DOHH2 (cell line): ENCODE results near the gene DEFB123.

Experiments
- CTCF ChIP-seq: fragments of 200-600 bp; sonication (generic); IDR thresholded peaks from one replicate; pipeline ENCODE4 v1.5.1; 2014; ENCODE audit warnings: antibody characterized with exemption, mild to moderate bottlenecking, low read depth, low read length; ENCODE audit not compliant: poor library complexity, severe bottlenecking
- EZH2phosphoT487 ChIP-seq: fragments of 200-600 bp; sonication (generic); IDR thresholded peaks from 2 replicates; pipeline ENCODE4 v1.6.1; 2017; ENCODE audit warnings: borderline replicate concordance, mild to moderate bottlenecking, antibody characterized with exemption, low read length, moderate library complexity, mixed read lengths

DNA sequence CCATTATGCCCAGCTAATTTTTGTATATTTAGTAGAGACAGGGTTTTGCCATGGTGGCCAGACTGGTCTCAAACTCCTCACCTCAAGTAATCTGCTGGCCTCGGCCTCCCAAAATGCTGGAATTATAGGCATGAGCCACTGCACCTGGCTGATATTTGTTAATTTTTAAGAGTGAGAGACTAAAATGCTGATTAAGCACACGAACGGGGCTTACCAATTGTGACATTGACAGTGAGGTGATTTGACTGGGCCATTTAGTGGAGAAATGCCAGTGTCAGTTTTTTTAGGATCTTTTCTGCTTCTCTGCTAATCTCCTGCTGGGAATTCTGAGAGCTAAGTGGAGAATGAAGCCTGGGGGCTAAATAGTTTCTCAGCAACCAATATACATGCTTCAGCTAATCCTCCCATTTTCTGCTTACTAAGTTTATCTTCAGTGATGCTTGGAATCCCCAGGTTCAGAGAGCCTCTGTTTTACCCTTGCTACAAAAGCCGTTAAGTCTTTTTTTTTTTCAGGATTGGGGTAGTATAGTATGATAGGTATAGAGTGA is 9.8 kb upstream of the DEFB123 start:
- TF ChIP-seq CTCF = no peak
- no peak for TF ChIP-seq EZH2phosphoT487
